ENCODE data around the gene LMO1.

Gene LMO1

GRCh38 chr11:8218409-8218808, 45.3 kb downstream of the LMO1 start:
- no peak for DNase-seq (ENCODE audit: low read depth)
- no peak overlapping the region for H3K4me3 ChIP-seq (ENCODE audit: low read depth, low read length)
- TF ChIP-seq CTCF (IDR thresholded peaks at IDR 0.05; ENCODE audit: insufficient read depth, low read depth, low read length, missing control alignments), result no peak

- no peak for TF ChIP-seq CTCF (IDR thresholded peaks at IDR 0.05; ENCODE audit: insufficient read depth, low read depth, low read length, missing control alignments)
- no peak for DNase-seq (ENCODE audit: low read depth)
- H3K4me3 ChIP-seq (ENCODE audit: low read depth, low read length), result no peak overlapping the region
Observed at GRCh38 chr11:8217926-8218325, 45.8 kb downstream of the LMO1 start.

DNA sequence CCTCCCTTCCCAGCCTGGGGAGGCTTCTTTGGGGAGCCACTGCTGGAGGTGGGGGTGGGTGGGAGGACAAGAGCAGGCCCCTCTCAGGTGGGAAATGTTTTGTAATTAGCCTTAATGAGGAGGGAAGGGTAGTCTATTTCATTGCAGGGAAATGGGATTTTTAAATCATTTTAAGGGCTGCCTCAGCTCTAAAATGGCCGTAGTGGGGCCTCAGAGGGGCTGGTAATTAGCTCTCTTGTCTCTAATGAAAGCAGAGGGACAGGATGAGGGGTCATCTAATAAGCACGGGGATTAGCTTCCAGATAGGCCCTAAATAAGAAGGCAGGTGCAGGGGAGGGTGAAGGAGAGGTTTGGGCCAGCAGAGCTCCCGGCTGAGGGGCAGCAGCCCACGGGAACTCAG, 46.5 kb downstream of the LMO1 start:
- no peak for TF ChIP-seq CTCF (IDR thresholded peaks at IDR 0.05; ENCODE audit: insufficient read depth, low read depth, low read length, missing control alignments)
- no peak for DNase-seq (ENCODE audit: low read depth)
- no peak overlapping the region for H3K4me3 ChIP-seq (ENCODE audit: low read depth, low read length)

DNA sequence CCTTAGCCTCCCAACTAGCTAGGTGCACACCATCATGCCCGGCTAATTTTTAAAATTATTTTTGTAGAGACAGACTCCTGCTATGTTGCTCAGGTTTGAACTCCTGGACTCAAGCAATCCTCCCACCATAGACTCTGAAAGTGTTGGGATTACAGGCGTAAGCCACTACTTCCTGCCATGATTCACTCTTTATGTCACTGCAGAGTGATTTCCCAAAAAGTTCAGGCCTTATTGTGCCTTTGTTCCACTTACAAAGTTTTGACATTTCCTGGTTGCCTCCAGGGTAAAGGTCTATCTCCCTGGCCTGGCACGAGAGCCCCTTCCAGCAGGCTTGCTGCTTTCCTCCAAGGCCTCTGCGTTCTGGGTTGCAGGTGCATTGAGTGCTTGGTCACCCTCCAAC, 50.3 kb downstream of the LMO1 start:
- H3K4me3 ChIP-seq (ENCODE audit: low read depth, low read length), result no peak overlapping the region
- TF ChIP-seq CTCF (IDR thresholded peaks at IDR 0.05; ENCODE audit: insufficient read depth, low read depth, low read length, missing control alignments), result no peak

DNA sequence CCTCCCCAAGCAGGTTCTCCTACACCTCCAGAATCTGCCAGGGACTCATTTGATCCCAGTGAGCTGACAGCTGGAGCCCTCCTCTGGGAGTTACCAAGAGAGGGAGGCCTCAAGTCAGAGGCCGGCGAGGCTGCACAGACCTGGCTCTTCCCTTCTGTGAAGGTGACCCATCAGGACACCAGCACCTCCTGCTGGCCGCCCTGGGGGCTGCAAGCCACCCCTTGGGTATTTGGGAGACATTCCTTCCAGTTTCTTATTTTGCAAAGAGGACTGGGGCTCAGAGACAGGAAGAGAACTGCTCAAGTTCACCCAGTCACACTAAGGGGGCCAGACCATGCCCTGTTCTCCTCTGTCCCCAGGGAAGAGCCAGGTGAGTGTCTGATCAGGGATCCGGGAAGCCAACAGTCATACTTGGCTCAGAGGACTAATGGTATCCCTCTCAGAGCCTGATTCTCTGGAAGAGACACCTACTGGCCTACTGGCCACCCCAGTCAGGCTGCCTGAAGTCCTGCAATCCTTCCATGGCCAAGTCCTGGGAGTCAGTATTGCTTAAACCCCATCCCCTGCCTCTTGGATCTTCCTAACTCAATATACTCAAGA, 54.4 kb downstream of the LMO1 start:
- peak; percentile 70 for TF ChIP-seq CTCF (IDR thresholded peaks at IDR 0.05; ENCODE audit: insufficient read depth, low read depth, low read length, missing control alignments)
- no peak overlapping the region for H3K4me3 ChIP-seq (ENCODE audit: low read depth, low read length)
- peak; percentile 42 for DNase-seq (ENCODE audit: low read depth)

More for the DNA sequence above, 50.3 kb downstream of the LMO1 start:
- no peak for DNase-seq (ENCODE audit: low read depth)

DNA sequence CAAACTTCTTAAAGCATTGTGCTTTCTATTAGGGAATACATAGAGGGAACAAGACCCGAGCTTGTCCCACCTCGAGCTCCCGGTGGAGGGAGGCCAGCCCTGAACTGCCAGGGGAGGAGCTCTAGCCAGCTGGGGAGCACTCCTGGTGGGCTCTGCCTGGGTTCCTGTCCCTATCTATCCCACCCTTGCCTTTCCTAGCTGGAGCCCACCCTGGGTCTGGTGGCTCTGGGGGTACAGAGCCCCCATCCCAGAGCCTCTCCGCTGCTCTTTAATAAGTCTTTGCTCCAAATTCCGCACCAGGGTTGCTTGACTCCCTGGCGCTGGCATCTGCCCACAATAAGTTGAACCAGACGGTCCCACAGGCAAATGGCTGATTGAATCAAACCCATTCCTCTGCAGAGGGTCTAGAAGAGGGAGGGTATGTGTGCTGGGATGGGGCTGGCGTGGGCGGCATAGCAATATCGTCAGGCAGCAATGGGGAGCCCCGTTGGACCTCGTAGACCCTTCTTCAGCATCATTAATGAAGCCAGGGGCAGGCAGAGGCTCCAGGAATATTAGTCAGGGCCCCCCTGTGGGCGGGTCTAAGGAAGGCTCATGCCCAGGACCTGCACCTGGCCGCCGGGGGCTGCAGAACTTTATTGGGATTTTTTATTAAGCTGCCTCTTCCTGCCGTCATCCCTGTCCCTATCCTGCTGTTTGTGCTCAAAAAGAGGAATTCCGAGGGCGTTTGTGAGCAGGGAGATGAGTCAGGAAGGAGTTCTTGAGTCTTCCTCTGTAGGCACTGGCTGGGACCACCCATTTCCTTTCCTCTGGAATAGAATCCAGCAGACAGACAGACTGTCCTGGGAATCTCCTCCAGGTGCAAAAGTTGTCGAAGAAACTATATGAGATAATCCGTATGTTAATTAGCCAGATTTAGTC, 56.3 kb downstream of the LMO1 start:
- DNase-seq (ENCODE audit: low read depth), result no peak
- H3K4me3 ChIP-seq (ENCODE audit: low read depth, low read length), result no peak overlapping the region
- no peak for TF ChIP-seq CTCF (IDR thresholded peaks at IDR 0.05; ENCODE audit: insufficient read depth, low read depth, low read length, missing control alignments)

Measured in GM12865 (cell line).